IMR-90 (cell line): ENCODE results near the gene GLIS1.

Experiments
- CEBPB ChIP-seq: IDR thresholded peaks from 2 replicates; pipeline ENCODE4 v1.6.1; 2012; ENCODE audit warnings: low read depth, low read length, improper control_type of control experiment
- CHD1 ChIP-seq: IDR thresholded peaks from 2 replicates; pipeline ENCODE4 v1.6.1; 2012; ENCODE audit warnings: low read depth, low read length, improper control_type of control experiment
- CTCF ChIP-seq: conservative IDR thresholded peaks from 2 replicates; pipeline ENCODE4 v1.5.1; 2012; ENCODE audit warnings: mild to moderate bottlenecking, low read depth, low read length, improper control_type of control experiment
- ELK1 ChIP-seq: fragments of 150-350 bp; IDR thresholded peaks from 2 replicates; pipeline ENCODE4 v1.6.1; 2016; ENCODE audit warnings: low read depth, mild to moderate bottlenecking, low read length, moderate library complexity, borderline replicate concordance
- FOS ChIP-seq: fragments of 150-350 bp; IDR thresholded peaks from 2 replicates; pipeline ENCODE4 v1.6.1; 2016; ENCODE audit warnings: low read depth, low read length
- MAFK ChIP-seq: IDR thresholded peaks from 2 replicates; pipeline ENCODE4 v1.6.1; 2012; ENCODE audit warnings: low read depth, low read length, improper control_type of control experiment
- MAZ ChIP-seq: IDR thresholded peaks from 2 replicates; pipeline ENCODE4 v1.6.1; 2012; ENCODE audit warnings: low read depth, mild to moderate bottlenecking, low read length, improper control_type of control experiment, moderate library complexity, borderline replicate concordance
- MXI1 ChIP-seq: IDR thresholded peaks from 2 replicates; pipeline ENCODE4 v1.6.1; 2012; ENCODE audit warnings: low read depth, mild to moderate bottlenecking, low read length, moderate library complexity, borderline replicate concordance
- POLR2A ChIP-seq: IDR thresholded peaks from 2 replicates; pipeline ENCODE4 v1.6.1; 2012; ENCODE audit warnings: mild to moderate bottlenecking, low read depth, low read length
- RAD21 ChIP-seq: IDR thresholded peaks from 2 replicates; pipeline ENCODE4 v1.6.1; 2012; ENCODE audit warnings: low read length, improper control_type of control experiment
- RFX5 ChIP-seq: IDR thresholded peaks from 2 replicates; pipeline ENCODE4 v1.8.0; 2012; ENCODE audit warnings: low read depth, mild to moderate bottlenecking, low read length, moderate library complexity
- SMC3 ChIP-seq: fragments of 150-350 bp; IDR thresholded peaks from 2 replicates; pipeline ENCODE4 v1.6.1; 2016; ENCODE audit warnings: low read depth, mild to moderate bottlenecking, antibody characterized with exemption, low read length, moderate library complexity
- USF2 ChIP-seq: fragments of 150-350 bp; IDR thresholded peaks from 2 replicates; pipeline ENCODE4 v1.6.1; 2017; ENCODE audit warnings: mild to moderate bottlenecking, antibody characterized with exemption, low read length, low read depth

- TF ChIP-seq CTCF, result no peak
- TF ChIP-seq POLR2A, result no peak
- no peak for TF ChIP-seq RAD21
- no peak for TF ChIP-seq SMC3
- TF ChIP-seq RFX5, result no peak
- no peak for TF ChIP-seq MXI1
- TF ChIP-seq CEBPB, result no peak
- TF ChIP-seq FOS, result no peak
- TF ChIP-seq USF2, result no peak
- no peak for TF ChIP-seq MAFK
- no peak for TF ChIP-seq CHD1
- no peak for TF ChIP-seq ELK1
- TF ChIP-seq MAZ, result no peak
These were observed 119.5 kb downstream of the GLIS1 start for GRCh38 chr1:53619367-53620060.
